Measurements from ENCODE around the gene ZNF281.

DNA sequence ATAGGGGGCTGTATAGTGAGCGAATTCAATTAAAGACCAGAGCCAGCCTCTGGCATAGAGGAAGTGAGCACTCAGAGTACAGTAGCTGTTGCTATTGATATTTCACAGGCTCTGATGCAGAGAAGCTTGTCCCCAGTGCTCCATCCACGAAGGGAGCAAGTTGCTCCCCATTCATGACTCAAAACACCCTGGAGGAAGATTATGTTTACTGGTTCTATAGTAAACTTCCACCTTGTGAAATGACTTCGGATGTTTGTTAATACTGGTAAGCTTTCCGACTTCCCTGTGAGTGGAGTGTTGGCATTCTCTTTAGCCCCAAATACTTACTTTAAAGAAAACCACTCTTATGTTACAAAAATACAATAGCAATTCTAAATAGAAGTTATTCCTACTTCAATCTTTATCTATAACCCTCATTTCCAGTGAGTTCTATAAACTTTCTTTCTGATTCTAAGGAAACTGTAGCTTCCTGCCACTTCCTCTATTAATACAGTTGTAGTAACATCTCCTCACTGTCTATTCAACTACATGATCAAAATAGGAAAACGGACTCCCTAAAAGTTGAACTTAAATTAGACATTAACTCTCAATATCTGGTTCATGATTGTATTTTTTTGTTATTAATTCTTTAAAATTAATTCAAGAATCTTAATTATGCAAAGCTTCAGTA lies 46.4 kb downstream of the ZNF281 start:
- TF ChIP-seq, protein P1, sequence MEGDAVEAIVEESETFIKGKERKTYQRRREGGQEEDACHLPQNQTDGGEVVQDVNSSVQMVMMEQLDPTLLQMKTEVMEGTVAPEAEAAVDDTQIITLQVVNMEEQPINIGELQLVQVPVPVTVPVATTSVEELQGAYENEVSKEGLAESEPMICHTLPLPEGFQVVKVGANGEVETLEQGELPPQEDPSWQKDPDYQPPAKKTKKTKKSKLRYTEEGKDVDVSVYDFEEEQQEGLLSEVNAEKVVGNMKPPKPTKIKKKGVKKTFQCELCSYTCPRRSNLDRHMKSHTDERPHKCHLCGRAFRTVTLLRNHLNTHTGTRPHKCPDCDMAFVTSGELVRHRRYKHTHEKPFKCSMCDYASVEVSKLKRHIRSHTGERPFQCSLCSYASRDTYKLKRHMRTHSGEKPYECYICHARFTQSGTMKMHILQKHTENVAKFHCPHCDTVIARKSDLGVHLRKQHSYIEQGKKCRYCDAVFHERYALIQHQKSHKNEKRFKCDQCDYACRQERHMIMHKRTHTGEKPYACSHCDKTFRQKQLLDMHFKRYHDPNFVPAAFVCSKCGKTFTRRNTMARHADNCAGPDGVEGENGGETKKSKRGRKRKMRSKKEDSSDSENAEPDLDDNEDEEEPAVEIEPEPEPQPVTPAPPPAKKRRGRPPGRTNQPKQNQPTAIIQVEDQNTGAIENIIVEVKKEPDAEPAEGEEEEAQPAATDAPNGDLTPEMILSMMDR (IDR thresholded peaks at IDR 0.05): no peak
- TF ChIP-seq POLR2A (IDR thresholded peaks at IDR 0.05): no peak

Measured in uterus (tissue), 2 donors.